ENCODE measurements around the gene RPS2.

The RPS2 gene

DNA sequence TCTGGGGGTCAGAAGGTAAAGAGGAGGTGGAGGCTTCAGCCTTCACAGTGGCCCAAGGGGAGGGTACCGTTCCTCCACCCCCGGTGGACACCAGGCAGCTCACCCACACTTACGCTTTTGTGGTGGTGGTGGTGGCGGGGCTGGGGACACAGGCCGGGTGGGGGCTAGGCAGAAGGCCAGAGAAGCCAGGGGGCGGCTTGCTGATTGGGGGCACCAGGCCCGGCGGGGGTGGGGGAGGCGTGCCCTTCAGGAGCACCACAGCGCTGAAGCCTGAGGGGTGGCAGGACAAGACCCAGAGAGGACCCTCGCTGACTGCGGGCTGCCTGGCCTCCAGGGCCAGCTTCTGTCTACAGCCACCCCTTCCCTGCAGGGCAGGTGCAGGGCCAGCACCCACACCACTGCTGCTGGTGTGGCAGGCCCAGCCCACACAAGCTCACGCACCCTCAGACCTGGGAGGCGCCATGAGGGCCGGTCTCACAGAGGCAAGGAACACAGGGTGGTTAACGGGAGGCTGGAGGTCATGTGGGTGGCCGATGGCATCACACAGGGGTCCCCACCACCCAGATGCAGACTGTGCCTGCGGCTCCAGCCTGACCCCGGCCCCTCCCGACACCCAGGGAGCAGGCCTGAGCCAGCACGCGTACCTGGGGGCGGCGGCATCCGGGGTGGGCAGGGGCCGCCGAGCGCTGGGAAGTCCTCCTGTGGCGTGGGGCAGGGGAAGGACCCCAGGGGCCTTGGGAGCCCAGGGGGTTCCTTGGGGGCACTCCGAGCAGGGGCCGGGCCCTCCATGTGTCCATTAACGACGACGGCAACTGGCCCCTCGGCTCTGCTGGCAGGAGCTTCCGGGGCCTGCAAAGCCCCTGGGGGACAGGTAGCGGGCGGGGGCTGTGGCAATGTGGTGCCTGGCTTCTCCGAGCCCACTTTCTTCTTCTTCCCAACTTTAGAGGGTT lies 34.5 kb upstream of the RPS2 start:
- DNase-seq = no peak

- no peak for DNase-seq
These were observed 33.8 kb upstream of the RPS2 start for GRCh38 chr16:1998360-1998835.

DNA sequence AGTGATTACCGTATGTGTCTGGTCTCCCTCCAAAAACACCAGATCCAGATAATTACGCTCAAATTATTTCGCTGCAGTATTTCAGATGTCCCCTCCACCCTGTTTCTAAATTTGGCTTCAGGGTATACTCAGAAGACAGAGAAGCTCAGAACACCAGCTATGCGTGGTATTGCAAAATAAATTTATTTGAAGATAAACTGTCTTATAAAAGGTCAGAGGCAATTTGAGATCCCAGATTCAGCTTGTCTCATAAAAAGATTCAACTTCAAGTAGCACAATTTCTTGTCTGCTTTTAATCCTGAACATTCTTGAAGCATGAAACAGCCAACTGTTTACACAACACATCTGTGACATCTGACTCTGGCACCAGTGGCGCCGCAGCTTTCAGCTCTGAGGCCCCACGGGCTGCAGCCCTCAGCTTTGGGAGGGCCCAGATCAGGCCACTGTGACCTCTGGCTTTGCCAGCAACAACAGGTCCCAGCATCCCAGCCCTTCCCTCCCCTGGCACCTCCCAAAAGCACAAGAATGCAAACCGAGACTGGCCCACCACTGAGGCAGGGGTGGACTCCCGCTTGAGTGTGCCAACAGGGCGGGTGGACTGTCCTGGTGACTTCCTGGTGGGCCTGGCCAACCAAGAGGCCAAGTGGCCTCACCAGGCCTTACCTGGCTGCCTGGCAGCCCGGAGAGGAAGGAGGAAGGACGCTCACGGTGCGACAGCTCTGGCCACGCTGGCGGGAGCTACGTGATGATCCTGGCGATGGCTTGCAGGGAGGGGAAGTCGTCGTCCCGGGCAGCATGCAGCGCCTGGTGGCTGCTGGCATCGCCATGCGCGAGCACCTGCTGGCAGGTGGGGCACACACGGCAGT lies 33.1 kb upstream of the RPS2 start:
- DNase-seq = no peak

GRCh38 chr16:1993731-1994131 lies 29.1 kb upstream of the RPS2 start:
- DNase-seq = peak; percentile 58

DNA sequence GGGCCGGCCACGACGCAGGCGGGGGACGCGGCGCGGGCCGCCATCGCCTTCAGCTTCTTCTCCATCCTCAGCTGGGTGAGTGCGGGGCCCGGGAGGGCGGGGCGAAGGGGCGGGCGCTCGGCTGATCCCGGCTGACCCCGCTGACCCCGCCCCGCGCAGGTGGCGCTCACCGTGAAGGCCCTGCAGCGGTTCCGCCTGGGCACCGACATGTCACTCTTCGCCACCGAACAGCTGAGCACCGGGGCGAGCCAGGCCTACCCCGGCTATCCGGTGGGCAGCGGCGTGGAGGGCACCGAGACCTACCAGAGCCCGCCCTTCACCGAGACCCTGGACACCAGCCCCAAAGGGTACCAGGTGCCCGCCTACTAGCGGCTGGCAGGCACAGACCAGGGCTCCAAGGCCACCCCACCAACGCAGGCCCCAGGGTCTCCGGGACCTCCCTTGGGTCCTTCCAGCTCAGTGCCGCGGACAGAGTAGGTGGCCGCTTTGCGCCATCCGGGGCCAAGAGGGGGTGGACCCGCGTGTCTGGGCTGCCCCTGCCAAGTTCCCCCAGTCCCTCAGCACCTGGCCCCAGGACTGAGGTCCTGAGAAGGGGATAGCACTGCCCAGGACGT lies 28.2 kb upstream of the RPS2 start:
- no peak for DNase-seq

GRCh38 chr16:1991948-1992703 lies 27.5 kb upstream of the RPS2 start:
- DNase-seq = peak; percentile 75

- DNase-seq = no peak
These were observed 26.9 kb upstream of the RPS2 start for GRCh38 chr16:1991588-1991947.

- DNase-seq = no peak
These were observed 26.5 kb upstream of the RPS2 start for GRCh38 chr16:1991135-1991551.

GRCh38 chr16:1990351-1991134 lies 25.9 kb upstream of the RPS2 start:
- DNase-seq = no peak

GRCh38 chr16:1990101-1990350 lies 25.4 kb upstream of the RPS2 start:
- DNase-seq = no peak

DNA sequence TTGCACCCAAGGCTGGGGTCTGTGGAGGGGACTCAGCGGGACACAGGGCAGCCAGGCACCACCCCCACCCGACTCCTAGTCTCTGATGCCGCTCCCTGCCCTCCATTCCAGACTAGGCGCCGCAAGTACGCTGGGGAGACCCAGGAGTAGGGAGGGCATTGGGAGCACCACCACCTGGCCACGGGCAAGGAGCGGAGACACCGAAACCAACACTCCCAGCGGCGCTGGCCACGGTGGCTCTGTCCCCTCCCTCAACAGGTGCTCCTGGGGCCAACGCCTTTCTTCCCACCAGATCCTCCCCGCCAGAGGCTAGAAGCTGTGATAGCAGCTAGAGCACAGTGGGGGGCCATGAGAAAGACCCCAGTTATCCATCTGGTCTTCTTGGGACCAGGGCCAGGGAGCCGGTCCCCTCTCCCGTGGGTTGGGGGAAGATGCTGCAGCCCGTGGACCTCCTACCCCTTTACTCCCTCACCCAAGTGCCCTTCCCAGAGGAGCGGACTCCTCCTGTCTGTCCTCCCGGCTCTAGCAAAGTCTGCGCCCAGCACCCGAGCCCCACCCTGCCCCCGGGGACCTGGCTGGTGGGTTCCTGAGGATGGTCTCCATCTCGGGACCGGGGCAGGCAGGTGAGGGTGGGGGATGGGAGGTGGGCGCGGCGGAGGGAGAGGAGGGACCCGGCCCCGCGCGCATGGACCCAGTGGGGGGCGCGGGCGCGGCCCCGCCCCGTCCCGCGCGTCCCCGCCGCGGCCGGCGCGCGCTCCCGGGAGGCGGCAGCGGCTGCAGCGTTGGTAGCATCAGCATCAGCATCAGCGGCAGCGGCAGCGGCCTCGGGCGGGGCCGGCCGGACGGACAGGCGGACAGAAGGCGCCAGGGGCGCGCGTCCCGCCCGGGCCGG lies 24.8 kb upstream of the RPS2 start, which contains the start of gene SYNGR3:
Gene SYNGR3, plus strand, starts transcription at position 762 of the 892 bp plus-strand sequence. CDS start 133 bp downstream, outside the sequence.
- DNase-seq = no peak

DNA sequence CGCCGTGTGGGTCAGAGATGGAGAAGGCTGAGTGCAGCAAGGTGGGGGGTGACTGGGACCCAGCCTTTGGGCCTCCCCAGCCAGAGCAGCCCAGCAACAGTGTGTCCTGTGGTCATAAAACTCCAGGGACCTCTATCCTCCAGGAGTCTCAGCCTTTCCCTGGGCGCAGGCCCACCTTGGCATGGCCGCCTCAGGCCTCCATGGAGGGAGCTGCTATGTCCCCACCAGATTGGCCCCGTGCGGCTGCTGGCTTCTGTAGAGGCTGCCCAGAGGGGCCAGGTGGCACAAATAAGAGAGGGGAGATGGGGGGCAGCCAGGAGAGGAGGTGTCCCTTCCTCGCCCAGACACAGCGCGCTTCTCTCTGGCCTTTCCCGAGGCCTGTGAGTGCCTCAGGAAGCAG lies 22.6 kb upstream of the RPS2 start:
- no peak for DNase-seq

GRCh38 chr16:1985466-1986150 lies 21.0 kb upstream of the RPS2 start:
- DNase-seq = no peak

- DNase-seq = no peak
These were observed 20.0 kb upstream of the RPS2 start for GRCh38 chr16:1984347-1985225.

GRCh38 chr16:1983544-1984346 lies 19.1 kb upstream of the RPS2 start, which contains the start of gene GFER:
GFER (plus strand) TSS chr16:1984193; CDS start chr16:1984219, 26 bp downstream.
- peak; percentile 77 for DNase-seq

- no peak for DNase-seq
These were observed 18.4 kb upstream of the RPS2 start for GRCh38 chr16:1982991-1983543.

- DNase-seq = no peak
These were observed 17.4 kb upstream of the RPS2 start for GRCh38 chr16:1982013-1982433.

DNA sequence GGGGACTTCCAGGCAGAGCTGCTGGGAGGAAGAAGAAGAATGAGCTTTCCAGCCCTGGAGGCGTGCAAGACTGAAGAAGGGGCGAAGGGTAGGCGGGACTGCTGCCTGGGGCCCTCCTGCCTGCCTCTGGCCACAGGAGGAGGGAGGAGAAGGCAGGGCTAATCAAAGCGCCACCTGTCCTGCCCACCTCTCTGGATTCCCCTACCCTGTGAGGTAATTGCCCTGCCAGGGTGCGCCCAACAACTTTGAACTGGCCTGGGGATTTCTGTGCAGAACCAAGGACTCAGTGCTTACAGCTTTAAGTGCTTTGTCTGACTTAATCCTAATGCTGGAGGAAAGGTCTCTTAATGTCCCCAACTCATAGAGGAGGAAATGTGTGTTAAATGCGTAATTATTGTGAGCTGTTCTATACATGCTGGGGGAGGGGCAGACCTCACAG lies 16.8 kb upstream of the RPS2 start, which contains the start of gene NOXO1:
Gene NOXO1, minus strand, starts transcription at position 72 of the 439 bp plus-strand sequence. CDS start 290 bp downstream, outside the sequence.
- DNase-seq = no peak
